Caco-2 (cell line): ENCODE results near the gene SETX. TPM values are rescaled to one million over a fixed set of nuclear protein-coding genes. Genes with fewer than 3 reads are reported as not detected.

Experiments used
- BruUV-seq: library from RNA; stranded (reverse); fragments of 400-500 nt; replicated peaks from 2 replicates; lab custom pipeline; 2021; lab: Mats Ljungman, UMichigan
- CTCF ChIA-PET: fragments of 300-600 bp; sonication (Branson Sonifier 250); formaldehyde crosslinking; loops from one replicate; lab custom pipeline; 2022; ENCODE audit warnings: antibody characterized with exemption; lab: Charles Lee
- POLR2A ChIA-PET: fragments of 300-600 bp; sonication (Branson Sonifier 250); formaldehyde crosslinking; loops from one replicate; lab custom pipeline; 2022; ENCODE audit warnings: antibody characterized with exemption; lab: Charles Lee
- DNase-seq, 2 experiments: peaks; one replicate each; pipeline versions ENCODE4 v3.0.0 to v3.0.0-alpha.2; 2020 to 2022
- H3K27me3 ChIP-seq: replicated peaks from 2 replicates; pipeline ENCODE4 v1.6.0; 2011; ENCODE audit warnings: low read length; ENCODE audit not compliant: control insufficient read depth, insufficient read depth
- H3K36me3 ChIP-seq: 2 replicates; pipeline ENCODE4 v1.5.1; 2011; ENCODE audit warnings: low read length; ENCODE audit not compliant: control insufficient read depth, insufficient read depth
- H3K4me1 ChIP-seq: fragments of 250-450 bp; sonication (Bioruptor Pico); 2 replicates; pipeline ENCODE4 v1.5.1; 2020; ENCODE audit warnings: mild to moderate bottlenecking
- H3K4me3 ChIP-seq: 2 replicates; pipeline ENCODE4 v1.5.1; 2011; ENCODE audit warnings: low read depth, mild to moderate bottlenecking, control low read depth, low read length
- H3K9me3 ChIP-seq: fragments of 250-450 bp; sonication (Bioruptor Pico); 2 replicates; pipeline ENCODE4 v1.5.1; 2020; ENCODE audit warnings: mild to moderate bottlenecking, moderate library complexity
- H3K27ac Mint-ChIP-seq: one replicate; pipeline ENCODE4 v1.8.0; 2022; ENCODE audit warnings: mixed read lengths; ENCODE audit not compliant: unreplicated experiment
- H3K27me3 Mint-ChIP-seq: one replicate; pipeline ENCODE4 v1.8.0; 2022; ENCODE audit warnings: mixed read lengths; ENCODE audit not compliant: insufficient read depth, unreplicated experiment
- H3K36me3 Mint-ChIP-seq: one replicate; pipeline ENCODE4 v1.8.0; 2022; ENCODE audit warnings: mild to moderate bottlenecking, mixed read lengths; ENCODE audit not compliant: insufficient read depth, unreplicated experiment
- H3K4me1 Mint-ChIP-seq: one replicate; pipeline ENCODE4 v1.8.0; 2022; ENCODE audit warnings: low read depth, mixed read lengths; ENCODE audit not compliant: unreplicated experiment
- H3K4me3 Mint-ChIP-seq: one replicate; pipeline ENCODE4 v1.8.0; 2022; ENCODE audit warnings: mild to moderate bottlenecking, moderate library complexity, mixed read lengths; ENCODE audit not compliant: unreplicated experiment
- H3K9me3 Mint-ChIP-seq: one replicate; pipeline ENCODE4 v1.8.0; 2022; ENCODE audit warnings: mixed read lengths; ENCODE audit not compliant: unreplicated experiment
- CTCF ChIP-seq, 2 experiments: fragments of 200-600 bp in 1 of 2; IDR thresholded peaks; 1 replicate in 1 of 2; 2 replicates in 1 of 2; pipeline versions ENCODE4 v1.5.1 to v1.8.0; 2011 to 2022; ENCODE audit warnings: antibody characterized with exemption in 1 of 2, control low read depth in 1 of 2, inconsistent platforms in 1 of 2, low read depth in 1 of 2, low read length in 1 of 2, mild to moderate bottlenecking in 1 of 2, moderate library complexity in 1 of 2; ENCODE audit not compliant: insufficient read depth in 1 of 2, severe bottlenecking in 1 of 2, unreplicated experiment in 1 of 2
- intact Hi-C: fragments of 100-400 bp; cut with micrococcal nuclease; formaldehyde crosslinking; loops from one replicate; pipeline ENCODE4 v1.10.0; 2022; ENCODE audit not compliant: unreplicated experiment
- total RNA-seq: library from RNA; stranded (reverse); gene quantifications from 2 replicates; pipeline ENCODE4 v1.2.3, GENCODE V29; 2022

The SETX gene
- total RNA-seq, 1 experiment from 2014 or later = 31.1 TPM

DNA sequence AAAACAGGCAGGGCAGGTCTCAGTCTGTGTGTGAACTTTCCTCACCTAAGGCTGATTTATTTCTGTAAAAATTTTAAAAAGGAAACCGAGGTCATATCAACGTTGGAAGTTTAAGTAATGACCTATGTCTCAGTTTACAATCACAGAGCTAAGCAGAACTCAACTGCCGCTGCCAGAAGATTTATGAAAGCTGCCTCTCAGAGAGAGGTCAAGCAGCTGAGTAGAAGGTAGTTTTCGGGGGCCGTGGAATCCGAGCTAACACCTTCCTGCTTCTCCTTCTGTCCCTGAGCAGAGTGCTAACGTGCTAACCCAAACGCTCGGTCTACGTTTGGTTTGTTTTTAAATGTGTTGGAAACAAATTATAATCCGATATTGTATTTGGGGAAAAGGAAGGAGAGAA is 40.8 kb upstream of the SETX start:
- Histone ChIP-seq H3K4me1 (no peaks in the 10 kb centered on the region), H3K4me3 (no peak overlapping the region), H3K27me3 (no peaks in the 10 kb centered on the region), H3K36me3 (peaks cover 2% of the 10 kb centered on the region; the same call in 1 of the 2 replicates), H3K9me3 (no peaks in the 10 kb centered on the region)
- Mint-ChIP-seq H3K27ac (no peak overlapping the region), H3K9me3 (no peaks in the 10 kb centered on the region), H3K4me1 (peaks cover 6% of the 10 kb centered on the region), H3K4me3 (no peak overlapping the region), H3K36me3 (peaks cover 59% of the 10 kb centered on the region), H3K27me3 (no peaks in the 10 kb centered on the region)
- intact Hi-C loops = no loop called here
- no TSS peak for BruUV-seq
- TF ChIP-seq CTCF (IDR thresholded peaks at IDR 0.05; ENCODE audit: insufficient read depth in 1 of 2, low read depth in 1 of 2, low read length in 1 of 2, severe bottlenecking in 1 of 2, unreplicated experiment in 1 of 2) = no peak
- ChIA-PET POLR2A (no interaction called here), CTCF (no interaction called here)
- DNase-seq = no peak

- H3K36me3 ChIP-seq = peaks cover 1% of the 10 kb centered on the region; the same call in 1 of the 2 replicates
- H3K27me3 ChIP-seq = no peaks in the 10 kb centered on the region
- Mint-ChIP-seq H3K27me3 (no peaks in the 10 kb centered on the region), H3K27ac (peak overlapping the region; percentile 23), H3K4me1 (peaks cover 6% of the 10 kb centered on the region), H3K4me3 (no peak overlapping the region), H3K9me3 (no peaks in the 10 kb centered on the region), H3K36me3 (peaks cover 63% of the 10 kb centered on the region)
- no peaks in the 10 kb centered on the region for H3K4me1 ChIP-seq
- no TSS peak for BruUV-seq
- intact Hi-C loops = no loop called here
- no peak for DNase-seq
- no peaks in the 10 kb centered on the region for H3K9me3 ChIP-seq
- ChIA-PET POLR2A (no interaction called here), CTCF (no interaction called here)
- no peak for TF ChIP-seq CTCF (IDR thresholded peaks at IDR 0.05; ENCODE audit: insufficient read depth in 1 of 2, low read depth in 1 of 2, low read length in 1 of 2, severe bottlenecking in 1 of 2, unreplicated experiment in 1 of 2)
- H3K4me3 ChIP-seq = no peak overlapping the region
Measured at GRCh38 chr9:132391449-132391848, 36.7 kb upstream of the SETX start.

GRCh38 chr9:132390966-132391365 is 36.2 kb upstream of the SETX start:
- Histone ChIP-seq H3K9me3 (no peaks in the 10 kb centered on the region), H3K27me3 (no peaks in the 10 kb centered on the region), H3K4me1 (no peaks in the 10 kb centered on the region), H3K4me3 (no peak overlapping the region), H3K36me3 (no peaks in the 10 kb centered on the region; the same call in 1 of the 2 replicates)
- peaks cover 63% of the 10 kb centered on the region for H3K36me3 Mint-ChIP-seq
- no peaks in the 10 kb centered on the region for H3K9me3 Mint-ChIP-seq
- TF ChIP-seq CTCF (IDR thresholded peaks at IDR 0.05; ENCODE audit: insufficient read depth in 1 of 2, low read depth in 1 of 2, low read length in 1 of 2, severe bottlenecking in 1 of 2, unreplicated experiment in 1 of 2) = no peak
- intact Hi-C loops = no loop called here
- DNase-seq = no peak
- H3K4me1 Mint-ChIP-seq = peaks cover 6% of the 10 kb centered on the region
- ChIA-PET POLR2A (no interaction called here), CTCF (no interaction called here)
- H3K27me3 Mint-ChIP-seq = no peaks in the 10 kb centered on the region
- no peak overlapping the region for H3K4me3 Mint-ChIP-seq
- BruUV-seq = no TSS peak
- H3K27ac Mint-ChIP-seq = no peak overlapping the region
